Measurements from ENCODE around the gene CTSZ. TPM values are rescaled to one million over a fixed set of nuclear protein-coding genes. Genes with fewer than 3 reads are reported as not detected.

CTSZ gene
- total and polyA plus RNA-seq, 10 of the 15 experiments (the other 5 are each of a cell fraction or from before 2014, with no cell fraction given) = 6.0 to 301 (median 154) TPM

- no peak for TF ChIP-seq LARP7 (IDR thresholded peaks at IDR 0.05)
- no peak for TF ChIP-seq SMAD1 (IDR thresholded peaks at IDR 0.05; ENCODE audit: low read depth, partially characterized antibody)
- 0 out of 2 replicates have a peak, but pooled peaks have one; percentile 10 for TF ChIP-seq NFIC (IDR thresholded peaks at IDR 0.05; ENCODE audit: low read depth, low read length)
- no peak for TF ChIP-seq MYC (IDR thresholded peaks at IDR 0.05; ENCODE audit: insufficient read depth, insufficient read length, insufficient replicate concordance, low read length, severe bottlenecking)
- no peak for TF ChIP-seq BCL3 (IDR thresholded peaks at IDR 0.05; ENCODE audit: borderline replicate concordance, insufficient read depth, low read depth, low read length, poor library complexity, severe bottlenecking)
- peak; percentile 59; the same call in 1 of the 2 replicates for TF ChIP-seq SPI1 (IDR thresholded peaks at IDR 0.05; ENCODE audit: borderline replicate concordance, insufficient read depth, low read depth, low read length)
- TF ChIP-seq ESRRA (IDR thresholded peaks at IDR 0.05; ENCODE audit: low read length) = no peak
- TF ChIP-seq MTA2 (IDR thresholded peaks at IDR 0.05; ENCODE audit: low read depth) = no peak
- TF ChIP-seq SREBF1 (IDR thresholded peaks at IDR 0.05; ENCODE audit: low read length) = no peak
- peak; percentile 8 for TF ChIP-seq MEF2B (IDR thresholded peaks at IDR 0.05; ENCODE audit: partially characterized antibody, poor library complexity, severe bottlenecking)
- no peak for TF ChIP-seq CREM (IDR thresholded peaks at IDR 0.05; ENCODE audit: low read depth)
- TF ChIP-seq WRNIP1 (IDR thresholded peaks at IDR 0.05; ENCODE audit: borderline replicate concordance, low read depth, low read length) = 0 out of 2 replicates have a peak, but pooled peaks have one; percentile 39
- TF ChIP-seq MLLT1 (IDR thresholded peaks at IDR 0.05) = 0 out of 2 replicates have a peak, but pooled peaks have one; percentile 44
- SMC1A ChIA-PET (ENCODE audit: uncharacterized antibody, unreplicated experiment) = interaction anchor here (0.9 to 2.0 kb wide), 13 partner anchors 9 to 161 kb away, joined by 3 to 22 read pairs (median 4); no protein-coding TSS in a partner anchor
- Histone ChIP-seq H3K4me2 (ENCODE audit: control insufficient read depth, insufficient read depth) (peak overlapping the region; percentile 95), H4K20me1 (ENCODE audit: control insufficient read depth, insufficient read depth) (no peaks in the 10 kb centered on the region), H3K4me3 (peak overlapping the region; percentile 85), H3K79me2 (ENCODE audit: control insufficient read depth, insufficient read depth, low read length) (peaks cover 58% of the 10 kb centered on the region), H3K4me1 (ENCODE audit: control insufficient read depth, insufficient read depth, low read length) (no peaks in the 10 kb centered on the region; the same call in 1 of the 2 replicates), H2AFZ (ENCODE audit: control insufficient read depth, low read depth, low read length) (no peak overlapping the region), H3K27me3 (replicated peaks in 1 of 2; ENCODE audit: control insufficient read depth in 2 of 2, insufficient read depth in 2 of 2, low read length in 1 of 2) (no peaks in the 10 kb centered on the region), H3K36me3 (ENCODE audit: control insufficient read depth in 2 of 2, insufficient read depth in 2 of 2, low read length in 1 of 2) (peaks cover 6 to 7% of the 10 kb centered on the region in 2 experiments), H3K9me3 (replicated peaks; ENCODE audit: control insufficient read depth, insufficient read depth, low read length) (no peaks in the 10 kb centered on the region), H3K9ac (ENCODE audit: control insufficient read depth, insufficient read depth, low read length) (peak overlapping the region; percentile 78), H3K27ac (ENCODE audit: control insufficient read depth, insufficient read depth) (peak overlapping the region; percentile 90)
- in situ Hi-C loops (cut with MboI) = no loop called here
- ATAC-seq (no peak), DNase-seq (ENCODE audit: low read depth, low spot score) (no peak), FAIRE-seq (no peak)
- CTCF ChIA-PET = interaction anchor here (0.9 to 1.9 kb wide), 5 partner anchors 11 to 380 kb away, joined by 3 to 5 read pairs (median 3); partner anchors contain the start of genes PRELID3B and STX16
- no TSS peak for BruUV-seq (replicated peaks)
- intact Hi-C loops (cut with micrococcal nuclease; ENCODE audit: unreplicated experiment) = loop anchor here (5.0 to 10.0 kb wide), 3 partner anchors 46 to 376 kb away; partner anchors contain the start of genes NELFCD and STX16
- RAD21 ChIA-PET (ENCODE audit: unreplicated experiment) = interaction anchor here (1.5 to 2.5 kb wide), 8 partner anchors 13 to 161 kb away, joined by 3 to 19 read pairs (median 10); partner anchors contain the start of gene NELFCD
- POLR2A ChIA-PET = interaction anchor here (1.5 to 6.0 kb wide), 6 partner anchors 11 to 124 kb away, joined by 3 to 40 read pairs (median 14); partner anchors contain the start of genes NELFCD and PRELID3B
- 2% methylated on average over 7 of the region's 7 CpGs for WGBS (ENCODE audit: insufficient coverage, insufficient replicate concordance, low lambda C conversion rate, missing lambda C conversion rate)
These were observed 24.0 kb upstream of the CTSZ start for GRCh38 chr20:59030911-59031563.

Data from GM12878 (cell line).